ENCODE measurements around the gene ZBTB24.

The ZBTB24 gene

DNA sequence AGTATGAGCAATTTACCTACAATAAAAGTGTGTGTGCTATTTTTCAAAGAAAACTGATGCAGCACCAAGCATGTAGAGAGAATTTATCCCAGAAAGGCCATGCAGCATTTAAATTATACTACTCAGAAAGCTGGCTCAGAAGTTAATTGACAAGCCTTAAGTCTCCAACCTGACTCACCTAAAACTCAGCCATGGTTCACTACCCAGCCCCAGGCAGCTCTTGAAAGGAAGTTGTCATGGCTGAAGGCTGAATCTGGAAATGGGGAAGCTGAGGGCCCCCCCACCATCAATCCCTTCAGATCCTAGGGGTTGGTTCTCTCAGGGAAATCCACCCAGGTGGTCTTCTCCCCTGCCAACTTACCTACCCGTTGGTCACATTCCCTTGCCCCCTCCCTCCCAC, 62.3 kb downstream of the ZBTB24 start:
- DNase-seq (ENCODE audit: low spot score), result no peak

DNA sequence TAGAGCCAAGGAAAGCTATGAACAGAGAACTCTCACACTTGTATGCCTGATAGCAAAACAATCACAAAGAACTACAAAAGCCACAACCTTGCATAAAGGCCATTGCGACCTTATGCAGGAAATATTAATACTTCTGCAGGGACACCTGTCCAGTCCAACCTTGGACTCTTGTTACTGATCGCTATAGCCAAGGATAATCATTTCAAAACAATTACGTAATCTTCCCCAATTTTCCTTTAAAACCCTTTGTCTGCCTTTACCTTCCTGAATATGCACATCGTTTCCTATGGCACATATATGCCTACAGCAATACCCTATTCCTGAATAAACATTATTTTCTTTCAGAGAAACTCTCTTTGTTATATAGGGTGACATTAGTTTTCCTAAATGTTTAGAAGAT, 65.4 kb downstream of the ZBTB24 start:
- DNase-seq (ENCODE audit: low spot score), result no peak

Data from activated CD4-positive, alpha-beta T cell treated with anti-CD3 and anti-CD28 coated beads, Interleukin-2, Interleukin-4, amounts not matched to agents 100 ng/mL and 50 ng/mL, durations not matched to agents 16 hours and 8 hours (primary cell).